IMR-90 (cell line): Measurements from ENCODE around the gene FEZF2. TPM values are rescaled to one million over a fixed set of nuclear protein-coding genes. Genes with fewer than 3 reads are reported as not detected.

Experiments used
- ATAC-seq: fragments of 200-7000 bp; cut with Tn5 transposase; 2 replicates; pipeline ENCODE4 v1.9.1; 2020; ENCODE audit warnings: low read depth, mild to moderate bottlenecking, moderate library complexity
- BruUV-seq: library from RNA; stranded (reverse); fragments of 400-500 nt; replicated peaks from 2 replicates; lab custom pipeline; 2021; lab: Mats Ljungman, UMichigan
- CTCF ChIA-PET: fragments of 300-600 bp; formaldehyde crosslinking; extraction: SDS; loops from one replicate; lab custom pipeline; 2021; ENCODE audit warnings: antibody characterized with exemption; lab: Yijun Ruan, JAX
- POLR2A ChIA-PET: fragments of 300-600 bp; sonication (Branson Sonifier 250); formaldehyde crosslinking; loops from one replicate; lab custom pipeline; 2022; ENCODE audit warnings: antibody characterized with exemption; ENCODE audit not compliant: unreplicated experiment; lab: Charles Lee
- DNase-seq: peaks from one replicate; pipeline ENCODE4 v3.0.0; 2013
- H2AFZ ChIP-seq: replicated peaks from 2 replicates; pipeline ENCODE3; 2013; ENCODE audit warnings: low read length, mild to moderate bottlenecking; ENCODE audit not compliant: poor library complexity
- H2AK5ac ChIP-seq: 2 replicates; pipeline ENCODE4 v1.6.1; 2013; ENCODE audit warnings: low read depth, low read length, inconsistent platforms
- H2AK9ac ChIP-seq: replicated peaks from 2 replicates; pipeline ENCODE3; 2013; ENCODE audit warnings: mild to moderate bottlenecking, low read depth, low read length, moderate library complexity; ENCODE audit not compliant: poor library complexity
- H2BK120ac ChIP-seq: 2 replicates; pipeline ENCODE4 v1.6.1; 2013; ENCODE audit warnings: low read depth, low read length, inconsistent platforms
- H2BK15ac ChIP-seq: 3 replicates; pipeline ENCODE4 v1.6.1; 2013; ENCODE audit warnings: low read depth, low read length, inconsistent platforms
- H2BK20ac ChIP-seq: 2 replicates; pipeline ENCODE4 v1.6.1; 2013; ENCODE audit warnings: low read depth, mild to moderate bottlenecking, inconsistent platforms, low read length, moderate library complexity
- H2BK5ac ChIP-seq: 2 replicates; pipeline ENCODE4 v1.6.1; 2013; ENCODE audit warnings: mild to moderate bottlenecking, low read depth, low read length, inconsistent platforms; ENCODE audit not compliant: poor library complexity, severe bottlenecking
- H3K14ac ChIP-seq: replicated peaks from 2 replicates; pipeline ENCODE4 v1.6.1; 2013; ENCODE audit warnings: low read depth, low read length, inconsistent platforms
- H3K18ac ChIP-seq: 2 replicates; pipeline ENCODE4 v1.6.1; 2013; ENCODE audit warnings: low read depth, low read length, control low read depth
- H3K23ac ChIP-seq: 2 replicates; pipeline ENCODE4 v1.6.1; 2013; ENCODE audit warnings: low read depth, low read length, inconsistent platforms
- H3K27ac ChIP-seq: 2 replicates; pipeline ENCODE4 v1.5.1; 2013; ENCODE audit warnings: mild to moderate bottlenecking, control low read depth, low read length; ENCODE audit not compliant: insufficient read depth
- H3K27me3 ChIP-seq: 2 replicates; pipeline ENCODE4 v1.6.1; 2013; ENCODE audit warnings: low read length; ENCODE audit not compliant: control insufficient read depth, insufficient read depth
- H3K36me3 ChIP-seq: 2 replicates; pipeline ENCODE4 v1.6.1; 2013; ENCODE audit warnings: low read length, mixed read lengths; ENCODE audit not compliant: control insufficient read depth, insufficient read depth
- H3K4ac ChIP-seq: 2 replicates; pipeline ENCODE4 v1.6.1; 2013; ENCODE audit warnings: low read depth, low read length, inconsistent platforms
- H3K4me1 ChIP-seq: 2 replicates; pipeline ENCODE4 v1.6.1; 2013; ENCODE audit warnings: low read length, mixed read lengths; ENCODE audit not compliant: control insufficient read depth, insufficient read depth
- H3K4me2 ChIP-seq: 2 replicates; pipeline ENCODE4 v1.6.1; 2013; ENCODE audit warnings: low read depth, mild to moderate bottlenecking, control low read depth, low read length, moderate library complexity
- H3K4me3 ChIP-seq: 2 replicates; pipeline ENCODE4 v1.5.1; 2013; ENCODE audit warnings: low read depth, mild to moderate bottlenecking, control low read depth, low read length, moderate library complexity; ENCODE audit not compliant: insufficient read depth
- H3K56ac ChIP-seq: 2 replicates; pipeline ENCODE4 v1.6.1; 2013; ENCODE audit warnings: low read length, inconsistent platforms; ENCODE audit not compliant: insufficient read depth; ENCODE audit errors: extremely low read depth
- H3K79me1 ChIP-seq, 2 experiments: 2 replicates each; pipeline ENCODE4 v1.6.1; 2013; ENCODE audit warnings: low read length in 2 of 2, inconsistent platforms in 1 of 2, low read depth in 1 of 2
- H3K9ac ChIP-seq: 2 replicates; pipeline ENCODE4 v1.6.1; 2013; ENCODE audit warnings: low read depth, low read length, control low read depth
- H3K9me1 ChIP-seq: 2 replicates; pipeline ENCODE4 v1.6.1; 2013; ENCODE audit warnings: low read length, inconsistent platforms; ENCODE audit not compliant: insufficient read depth
- H3K9me3 ChIP-seq: 2 replicates; pipeline ENCODE4 v1.6.1; 2013; ENCODE audit warnings: low read length; ENCODE audit not compliant: control insufficient read depth, insufficient read depth
- H4K20me1 ChIP-seq: 2 replicates; pipeline ENCODE4 v1.6.1; 2013; ENCODE audit warnings: low read length, inconsistent platforms; ENCODE audit not compliant: insufficient read depth
- H4K5ac ChIP-seq: 2 replicates; pipeline ENCODE4 v1.6.1; 2013; ENCODE audit warnings: mild to moderate bottlenecking, low read depth, low read length, control low read depth
- H4K8ac ChIP-seq, 2 experiments: 2 replicates each; pipeline ENCODE4 v1.6.1; 2013; ENCODE audit warnings: low read depth in 2 of 2, low read length in 2 of 2, control low read depth in 1 of 2, inconsistent platforms in 1 of 2
- H4K91ac ChIP-seq: 2 replicates; pipeline ENCODE4 v1.6.1; 2013; ENCODE audit warnings: low read depth, low read length, inconsistent platforms; ENCODE audit not compliant: insufficient read depth
- CEBPB ChIP-seq: IDR thresholded peaks from 2 replicates; pipeline ENCODE4 v1.6.1; 2012; ENCODE audit warnings: low read depth, low read length, improper control_type of control experiment
- CTCF ChIP-seq: conservative IDR thresholded peaks from 2 replicates; pipeline ENCODE4 v1.5.1; 2012; ENCODE audit warnings: mild to moderate bottlenecking, low read depth, low read length, improper control_type of control experiment
- FOS ChIP-seq: fragments of 150-350 bp; IDR thresholded peaks from 2 replicates; pipeline ENCODE4 v1.6.1; 2016; ENCODE audit warnings: low read depth, low read length
- MAFK ChIP-seq: IDR thresholded peaks from 2 replicates; pipeline ENCODE4 v1.6.1; 2012; ENCODE audit warnings: low read depth, low read length, improper control_type of control experiment
- MXI1 ChIP-seq: IDR thresholded peaks from 2 replicates; pipeline ENCODE4 v1.6.1; 2012; ENCODE audit warnings: low read depth, mild to moderate bottlenecking, low read length, moderate library complexity, borderline replicate concordance
- POLR2A ChIP-seq: IDR thresholded peaks from 2 replicates; pipeline ENCODE4 v1.6.1; 2012; ENCODE audit warnings: mild to moderate bottlenecking, low read depth, low read length
- RFX5 ChIP-seq: IDR thresholded peaks from 2 replicates; pipeline ENCODE4 v1.8.0; 2012; ENCODE audit warnings: low read depth, mild to moderate bottlenecking, low read length, moderate library complexity
- WGBS, 2 experiments: methylation state at CpG; one replicate each; pipeline versions ENCODE4 v1.1.5 to v1.1.7; 2013; ENCODE audit warnings: missing lambda C conversion rate in 2 of 2; ENCODE audit not compliant: insufficient read length in 1 of 2; ENCODE audit errors: extremely low coverage in 2 of 2; 5-methylcytosine and 5-hydroxymethylcytosine counted together
- dilution Hi-C: fragments of 300-500 bp; cut with HindIII; formaldehyde crosslinking; loops from one replicate; pipeline ENCODE4 v1.14.3; 2018; ENCODE audit warnings: low sequenced_read_pairs; ENCODE audit not compliant: unreplicated experiment
- in situ Hi-C: fragments of 300-500 bp; cut with MboI; formaldehyde crosslinking; loops from 3 replicates; pipeline ENCODE4 v1.14.3; 2019; ENCODE audit warnings: low sequenced_read_pairs, inconsistent platforms, mixed read lengths
- intact Hi-C: fragments of 100-400 bp; cut with micrococcal nuclease; formaldehyde crosslinking; loops from 2 replicates; pipeline ENCODE4 v1.10.0; 2022
- polyA plus RNA-seq, 3 experiments: library from polyadenylated mRNA; depleted of rRNA; stranded (reverse); fragments of >200 nt; gene quantifications; 2 replicates each; pipeline ENCODE4 v1.2.3, GENCODE V29; 2012; ENCODE audit warnings: low replicate concordance in 1 of 3
- total RNA-seq: library from RNA; depleted of rRNA; stranded (reverse); fragments of >200 nt; gene quantifications from 2 replicates; pipeline ENCODE4 v1.2.3, GENCODE V29; 2012

The FEZF2 gene
- total and polyA plus RNA-seq, 2 of the 4 experiments (the other 2 are of a cell fraction), result not detected

GRCh38 chr3:62405135-62405534 is 31.8 kb upstream of the FEZF2 start:
- Histone ChIP-seq H3K4me2 (no peak overlapping the region), H4K8ac (no peak overlapping the region), H2AK5ac (no peak overlapping the region), H3K79me1 (no peaks in the 10 kb centered on the region), H4K5ac (no peak overlapping the region), H3K27me3 (no peaks in the 10 kb centered on the region), H3K23ac (no peak overlapping the region), H3K27ac (no peak overlapping the region), H3K4me3 (no peak overlapping the region), H2BK5ac (no peak overlapping the region), H2AK9ac (no peak overlapping the region), H3K36me3 (no peaks in the 10 kb centered on the region), H3K56ac (no peak overlapping the region), H2AFZ (no peak overlapping the region), H3K14ac (no peak overlapping the region), H4K91ac (no peak overlapping the region), H3K4ac (no peak overlapping the region), H3K9me1 (no peaks in the 10 kb centered on the region), H2BK20ac (no peak overlapping the region), H3K9me3 (no peaks in the 10 kb centered on the region), H3K4me1 (no peaks in the 10 kb centered on the region), H4K20me1 (no peaks in the 10 kb centered on the region), H2BK15ac (no peak overlapping the region), H3K9ac (no peak overlapping the region), H2BK120ac (no peak overlapping the region), H3K18ac (no peak overlapping the region)
- POLR2A ChIA-PET, result no interaction called here
- no TSS peak for BruUV-seq
- CTCF ChIA-PET, result no interaction called here
- WGBS, 2 experiments, result no CpG with 5 or more reads among the region's 6 CpGs
- dilution Hi-C loops (no loop called here), in situ Hi-C loops (no loop called here), intact Hi-C loops (no loop called here)
- TF ChIP-seq POLR2A (no peak), MAFK (no peak), RFX5 (no peak), CTCF (no peak), MXI1 (no peak), CEBPB (no peak), FOS (no peak)
- DNase-seq (no peak), ATAC-seq (no peak)
